AG04450 (cell line): Measurements from ENCODE around the gene ULBP2. TPM values are rescaled to one million over a fixed set of nuclear protein-coding genes. Genes with fewer than 3 reads are reported as not detected.
A peak's percentile ranks its signal among the peaks of the same experiment; 100 is the strongest.
"Not testable (repeated sequence)": the region's sequence is repeated elsewhere in the genome, so short reads cannot be mapped to it uniquely, and the experiment has no call there.

Experiments
- CTCF ChIA-PET: fragments of 300-600, 350-600 bp; formaldehyde crosslinking; extraction: SDS; loops from one replicate; lab custom pipeline; 2022; ENCODE audit warnings: antibody characterized with exemption, inconsistent platforms; lab: Charles Lee
- POLR2A ChIA-PET: fragments of 350-600 bp; formaldehyde crosslinking; extraction: SDS; loops from one replicate; lab custom pipeline; 2021; ENCODE audit warnings: antibody characterized with exemption, inconsistent platforms; lab: Yijun Ruan, JAX
- DNase-seq: peaks from one replicate; pipeline ENCODE4 v3.0.0-alpha.2; 2011; ENCODE audit warnings: low read depth, low spot score
- H3K27ac ChIP-seq: one replicate; pipeline ENCODE4 v1.5.1; 2012; ENCODE audit warnings: low read depth, low read length, control low read depth
- H3K27me3 ChIP-seq: one replicate; pipeline ENCODE4 v1.6.0; 2012; ENCODE audit warnings: low read length; ENCODE audit not compliant: control insufficient read depth, insufficient read depth
- H3K4me3 ChIP-seq: 2 replicates; pipeline ENCODE4 v1.5.1; 2011; ENCODE audit warnings: mild to moderate bottlenecking, low read depth, low read length, control low read depth
- H3K9me3 ChIP-seq: 2 replicates; pipeline ENCODE4 v1.5.1; 2012; ENCODE audit warnings: low read length; ENCODE audit not compliant: control insufficient read depth, insufficient read depth
- CTCF ChIP-seq: IDR thresholded peaks from 2 replicates; pipeline ENCODE4 v1.5.1; 2011; ENCODE audit warnings: low read depth, low read length, control low read depth, inconsistent platforms
- polyA plus RNA-seq: library from polyadenylated mRNA; depleted of rRNA; stranded (reverse); fragments of >200 nt; gene quantifications from 2 replicates; pipeline ENCODE4 v1.2.3, GENCODE V29; 2011

Gene ULBP2
- polyA plus RNA-seq, 1 experiment, result 7.9 TPM

- POLR2A ChIA-PET, result no interaction called here
Observed at GRCh38 chr6:149935668-149936067, 6.1 kb upstream of the ULBP2 start.

DNA sequence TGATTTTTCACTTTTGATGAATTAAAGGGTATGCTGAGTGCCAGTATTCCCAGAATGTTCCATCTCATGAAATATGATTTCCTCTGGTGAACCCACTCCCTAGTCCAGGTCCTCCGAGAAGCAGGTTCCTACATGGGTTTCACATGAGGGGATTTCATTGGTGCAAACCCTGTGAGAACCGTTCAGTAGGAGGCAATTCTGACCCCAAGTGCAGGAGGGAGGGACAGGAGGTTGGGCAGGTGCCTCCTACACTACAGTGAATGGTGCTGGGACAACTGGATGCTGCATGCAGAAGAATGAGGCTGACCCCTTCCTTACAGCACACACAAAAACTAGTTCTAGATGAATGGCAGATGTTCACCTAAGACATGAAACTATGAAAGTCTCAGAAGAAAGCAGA is 5.1 kb upstream of the ULBP2 start:
- ChIA-PET POLR2A (no interaction called here), CTCF (interaction anchor here (2.2 kb wide), 1 partner anchor 80 kb away, joined by 18 read pairs; no protein-coding TSS in a partner anchor)

More at GRCh38 chr6:149935668-149936067, 6.1 kb upstream of the ULBP2 start:
- Histone ChIP-seq H3K9me3 (no peaks in the 10 kb centered on the region; the same call in 1 of the 2 replicates), H3K4me3 (no peak overlapping the region), H3K27me3 (peaks cover 61% of the 10 kb centered on the region), H3K27ac (no peak overlapping the region)
- no peak for DNase-seq
- no peak for TF ChIP-seq CTCF
- CTCF ChIA-PET, result interaction anchor here (0.6 to 2.2 kb wide), 3 partner anchors 69 to 371 kb away, joined by 3 to 18 read pairs (median 4); no protein-coding TSS in a partner anchor

GRCh38 chr6:149938013-149938570 is 3.7 kb upstream of the ULBP2 start:
- H3K9me3 ChIP-seq, CTCF ChIA-PET, H3K27ac ChIP-seq, POLR2A ChIA-PET, DNase-seq: not testable (repeated sequence)
- Histone ChIP-seq H3K4me3 (peak overlapping the region; percentile 55), H3K27me3 (peaks cover 51% of the 10 kb centered on the region)

More for the DNA sequence above, 5.1 kb upstream of the ULBP2 start:
- no peak for DNase-seq
- H3K27me3 ChIP-seq, result peaks cover 54% of the 10 kb centered on the region
- H3K9me3 ChIP-seq, result no peaks in the 10 kb centered on the region; the same call in 1 of the 2 replicates
- no peak for TF ChIP-seq CTCF
- no peak overlapping the region for H3K4me3 ChIP-seq
- no peak overlapping the region for H3K27ac ChIP-seq

- Histone ChIP-seq H3K27ac (no peak overlapping the region), H3K27me3 (peaks cover 51% of the 10 kb centered on the region), H3K9me3 (no peaks in the 10 kb centered on the region; the same call in 1 of the 2 replicates), H3K4me3 (peak overlapping the region; percentile 55)
- no peak for TF ChIP-seq CTCF
- ChIA-PET CTCF (no interaction called here), POLR2A (no interaction called here)
- no peak for DNase-seq
Observed at GRCh38 chr6:149938571-149939355, 3.1 kb upstream of the ULBP2 start.

- ChIA-PET CTCF (no interaction called here), POLR2A (no interaction called here)
- Histone ChIP-seq H3K27me3 (peaks cover 49% of the 10 kb centered on the region), H3K27ac (no peak overlapping the region), H3K9me3 (no peaks in the 10 kb centered on the region; the same call in 1 of the 2 replicates), H3K4me3 (no peak overlapping the region)
- TF ChIP-seq CTCF, result no peak
- DNase-seq, result no peak
Observed at GRCh38 chr6:149939356-149939648, 2.5 kb upstream of the ULBP2 start.
